HG03575 (cell line): Measurements from ENCODE around the gene CNIH4.
"Not testable (repeated sequence)": the region's sequence is repeated elsewhere in the genome, so short reads cannot be mapped to it uniquely, and the experiment has no call there.

Experiments used
- ATAC-seq: cut with Tn5 transposase; IDR thresholded peaks from one replicate; pipeline ENCODE4 v1.9.1; 2021; ENCODE audit not compliant: unreplicated experiment, insufficient number of reproducible peaks, low FRiP score; ENCODE audit errors: extremely low read depth

The CNIH4 gene

DNA sequence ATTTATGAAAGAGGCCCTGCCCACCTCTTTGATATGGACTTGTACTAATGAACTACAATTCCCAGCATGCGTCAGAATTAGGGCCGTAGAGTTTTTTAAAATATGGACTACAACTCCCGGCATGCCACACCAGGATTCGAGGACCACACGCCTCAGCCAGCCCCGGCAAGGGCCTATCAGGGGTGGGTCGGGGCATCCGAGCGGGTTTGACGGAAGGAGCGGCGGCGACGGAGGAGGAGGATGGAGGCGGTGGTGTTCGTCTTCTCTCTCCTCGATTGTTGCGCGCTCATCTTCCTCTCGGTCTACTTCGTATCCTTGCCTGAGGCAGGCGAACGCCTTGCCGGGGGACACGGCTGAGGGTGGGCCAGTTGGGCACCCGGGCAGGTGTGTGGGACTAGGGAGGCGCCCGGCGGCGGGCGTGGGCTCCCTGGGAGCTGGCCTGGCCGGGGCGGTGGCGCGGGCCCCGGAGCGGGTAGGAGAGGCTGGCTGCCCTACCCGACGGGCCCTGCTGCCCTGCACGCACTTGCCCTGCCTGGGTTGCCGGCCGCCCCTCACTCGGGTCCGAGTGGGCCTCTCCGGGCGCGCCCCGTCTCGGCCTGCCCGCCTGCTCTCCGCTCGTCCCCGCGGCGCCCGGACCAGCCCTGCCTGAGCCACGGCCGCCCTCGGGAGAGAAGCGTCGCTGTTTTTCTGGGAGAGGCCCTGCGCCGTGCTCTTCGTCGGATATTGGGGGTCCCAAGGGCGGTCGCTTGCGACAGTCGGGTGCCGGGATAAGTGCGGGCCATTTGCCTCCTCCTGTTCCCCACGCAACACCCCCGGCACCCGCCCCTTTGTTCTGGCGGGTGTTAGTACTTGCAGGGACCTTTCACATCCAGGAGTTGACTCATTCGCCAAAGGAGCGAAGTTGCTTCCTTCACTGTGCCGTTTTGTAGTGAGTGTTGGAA is at the start of gene CNIH4:
Gene CNIH4 (plus strand): TSS at position 195 of the 941 bp plus-strand sequence. CDS start 46 bp downstream, at position 241.
- peak; percentile 96 for ATAC-seq

DNA sequence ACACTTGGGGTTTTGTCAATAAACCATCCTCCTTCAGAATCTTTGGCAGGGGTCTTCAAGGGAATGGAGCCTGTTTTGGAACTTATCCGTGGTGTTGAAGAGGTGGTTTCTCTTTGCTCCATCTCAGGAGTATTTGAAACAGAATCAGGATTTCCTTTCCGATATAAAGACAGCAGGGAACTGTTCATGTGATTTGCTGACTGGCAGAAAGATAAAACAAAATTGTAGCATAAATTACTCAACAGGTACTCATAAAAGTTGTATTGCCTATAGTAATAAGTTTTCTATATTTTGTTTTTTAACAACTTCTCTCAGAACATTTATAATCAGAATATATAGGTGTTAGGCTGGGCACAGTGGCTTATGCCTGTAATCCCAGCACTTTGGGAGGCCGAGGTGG is 48.6 kb upstream of the CNIH4 start:
- ATAC-seq = no peak

DNA sequence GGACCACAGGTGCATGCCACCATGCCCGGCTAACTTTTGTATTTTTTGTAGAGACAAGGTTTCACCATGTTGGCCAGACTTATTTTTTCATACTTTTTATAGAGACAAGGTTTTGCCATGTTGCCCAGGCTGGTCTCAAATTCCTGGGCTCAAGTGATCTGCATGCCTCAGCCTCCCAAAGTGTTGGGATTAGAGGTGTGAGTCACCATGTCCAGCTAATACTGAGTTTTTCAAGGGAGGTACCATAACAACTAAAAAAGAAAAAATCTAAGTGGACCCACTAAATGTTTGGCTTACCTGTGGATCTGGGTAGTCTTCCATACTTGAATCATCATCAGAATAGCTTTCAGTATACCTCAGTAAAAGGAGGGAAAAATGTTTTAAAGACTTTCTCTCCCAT is 45.2 kb upstream of the CNIH4 start:
- ATAC-seq = not testable (repeated sequence)

DNA sequence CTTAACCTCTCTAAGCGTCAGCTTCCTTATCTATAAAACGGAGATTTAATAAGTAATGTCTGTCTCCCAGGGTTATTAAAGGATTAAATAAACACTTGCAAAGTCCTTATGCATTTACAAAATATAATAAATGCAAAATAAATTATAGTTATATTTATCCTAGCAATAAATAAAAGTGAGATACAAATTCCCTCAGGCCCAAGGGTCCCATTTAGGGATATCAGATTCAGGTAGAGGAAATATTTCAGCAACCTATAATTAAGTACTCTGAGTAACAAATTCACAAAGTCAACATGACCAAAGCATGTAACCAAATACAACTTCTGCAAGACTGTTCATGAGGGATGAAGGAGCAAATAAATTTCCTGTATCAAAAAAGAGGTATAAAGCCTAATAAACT is 44.7 kb upstream of the CNIH4 start:
- no peak for ATAC-seq

DNA sequence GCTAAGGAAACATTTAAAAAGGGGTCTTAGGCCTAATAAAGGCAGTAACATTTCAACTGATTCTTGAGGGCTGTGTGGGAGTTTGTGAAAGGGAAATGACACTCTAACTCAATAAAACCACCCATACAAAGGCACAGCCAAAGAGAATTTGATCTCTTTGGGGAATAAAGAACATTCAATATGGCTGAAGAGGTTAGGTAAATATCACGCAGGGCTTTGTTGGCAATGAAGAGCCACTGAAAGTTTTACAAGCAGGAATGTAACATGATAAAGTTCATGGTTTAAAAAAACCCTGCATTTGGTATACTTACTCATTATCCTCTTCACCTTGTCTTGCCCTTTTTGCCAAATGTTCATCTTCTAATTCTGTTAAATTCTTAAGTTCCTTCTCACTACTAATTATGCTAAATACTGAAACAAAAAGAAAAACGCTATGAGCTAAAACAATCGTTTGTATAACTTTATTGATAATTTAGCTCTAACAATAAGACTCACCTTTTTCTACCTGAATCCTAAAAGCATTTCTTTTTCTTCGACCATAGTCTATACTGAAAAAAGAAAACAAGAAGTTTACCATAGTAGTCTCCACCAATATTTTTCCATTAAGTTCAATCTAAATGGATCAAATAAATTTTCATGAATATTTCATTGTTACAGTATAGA is 39.2 kb upstream of the CNIH4 start:
- ATAC-seq = no peak

DNA sequence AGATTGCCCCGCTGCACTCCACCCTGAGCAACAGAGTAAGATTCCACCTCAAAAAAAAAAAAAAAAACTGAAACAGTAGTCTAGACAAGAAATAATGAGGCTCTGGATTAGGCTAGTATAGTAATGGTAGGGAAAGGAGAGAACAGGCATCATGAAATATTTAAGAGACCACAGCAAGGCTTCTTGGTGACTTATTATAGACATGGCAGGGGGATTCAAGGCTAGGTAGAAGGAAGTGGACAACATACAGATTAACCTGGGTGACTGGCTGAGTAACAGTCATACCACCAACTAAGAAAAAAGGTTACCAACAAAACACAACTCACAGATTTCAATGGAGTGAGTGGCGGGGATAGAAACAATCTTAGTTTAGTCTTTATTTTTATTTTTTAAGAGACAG is 35.0 kb upstream of the CNIH4 start:
- no peak for ATAC-seq

DNA sequence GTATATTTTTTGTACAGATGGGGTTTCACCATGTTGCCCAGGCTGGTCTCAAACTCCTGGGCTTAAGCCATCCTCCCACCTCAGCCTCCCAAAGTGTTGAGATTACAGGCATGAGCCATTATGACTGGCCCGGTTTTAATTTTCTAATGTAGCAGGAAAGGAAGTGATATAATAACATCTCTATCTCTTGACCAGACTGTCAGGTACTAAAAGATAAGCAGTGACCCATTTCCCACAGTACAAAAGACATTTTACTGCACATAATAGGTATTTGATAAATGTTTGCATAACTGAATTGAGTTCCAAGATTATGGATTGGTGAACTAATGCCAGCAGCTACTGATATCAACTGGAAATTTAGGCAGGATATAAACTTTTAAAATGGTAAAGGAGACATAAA is 30.7 kb upstream of the CNIH4 start:
- ATAC-seq = no peak

DNA sequence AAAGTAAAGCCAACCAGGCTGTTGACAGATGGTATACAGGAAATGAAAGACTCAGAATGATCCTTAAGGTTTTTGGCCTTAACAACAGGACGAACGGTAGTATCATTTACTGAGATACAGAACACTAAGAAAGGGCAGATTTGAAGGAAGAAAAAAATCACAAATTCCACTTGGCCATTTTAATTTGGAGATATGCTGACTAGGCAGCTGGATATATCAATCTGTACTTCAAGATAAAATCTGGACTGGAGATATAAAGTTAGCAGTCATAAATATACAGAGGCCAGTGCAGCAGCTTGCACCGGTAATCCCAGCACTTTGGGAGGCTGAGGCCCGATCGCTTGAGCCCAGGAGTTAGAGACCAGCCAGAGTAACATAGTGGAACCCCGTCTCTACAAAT is 28.0 kb upstream of the CNIH4 start:
- ATAC-seq = no peak

DNA sequence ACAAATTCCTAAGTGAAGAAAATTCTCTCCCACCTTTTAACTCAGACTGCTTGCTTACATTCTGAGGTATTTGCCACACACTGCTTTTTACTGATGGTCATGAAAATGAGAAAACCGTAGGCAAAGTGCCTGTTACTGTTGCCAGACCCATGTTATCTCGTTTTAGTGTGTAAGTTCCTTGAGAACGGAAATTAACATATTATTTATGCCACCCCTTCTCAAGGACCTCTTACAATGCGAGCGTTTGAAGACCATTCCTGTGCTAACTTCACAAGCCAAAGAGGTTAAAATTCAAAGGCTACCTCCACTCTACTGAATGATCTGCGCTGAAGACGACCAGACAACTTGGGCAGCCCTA is 27.2 kb upstream of the CNIH4 start:
- no peak for ATAC-seq

DNA sequence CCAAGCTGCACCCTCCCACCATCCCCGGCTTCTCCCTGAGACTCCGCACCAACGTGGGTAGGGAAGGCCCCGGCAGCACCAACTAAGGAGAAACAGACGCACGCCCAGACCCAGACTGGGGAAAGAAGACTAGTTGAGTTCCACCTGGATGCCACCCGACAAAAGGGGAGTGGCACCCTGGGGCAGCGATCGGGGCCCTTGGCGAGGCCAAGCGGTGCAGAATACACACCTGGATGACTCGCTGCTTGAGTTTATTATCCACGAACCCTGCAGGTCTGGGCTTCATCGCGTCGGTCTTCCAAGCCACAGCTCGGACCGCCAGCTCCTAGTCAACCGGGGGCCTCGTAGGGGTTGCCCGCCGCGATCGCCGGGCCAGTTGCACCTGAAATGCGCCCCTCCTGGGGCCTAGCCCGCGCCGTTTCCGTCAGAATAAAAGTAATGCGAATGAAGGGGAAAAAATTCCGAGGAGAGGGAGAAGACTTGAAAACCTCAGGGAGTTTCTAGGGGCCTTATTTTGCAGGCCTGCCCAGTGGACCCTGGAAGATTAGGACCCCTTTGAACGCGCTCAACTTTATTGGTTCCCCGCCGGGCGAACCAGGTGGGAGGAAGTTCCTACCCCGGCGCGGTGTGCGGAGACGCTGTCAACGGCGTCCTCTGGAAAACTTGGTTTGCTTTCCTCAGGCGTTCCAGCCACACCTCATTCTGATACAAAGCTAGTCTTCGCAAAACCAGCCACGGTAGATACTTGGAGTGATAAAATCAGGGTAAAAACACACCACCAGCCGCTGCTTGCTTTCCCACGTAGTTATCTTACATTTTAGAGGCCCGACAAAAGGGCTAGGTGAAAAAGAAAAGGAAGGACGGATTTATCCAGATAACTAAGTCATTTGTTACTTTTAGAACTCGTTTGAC is 26.6 kb upstream of the CNIH4 start, which contains the start of gene NVL:
Gene NVL (minus strand): TSS at position 331 of the 912 bp plus-strand sequence. CDS start 45 bp downstream, at position 286.
- no peak for ATAC-seq

DNA sequence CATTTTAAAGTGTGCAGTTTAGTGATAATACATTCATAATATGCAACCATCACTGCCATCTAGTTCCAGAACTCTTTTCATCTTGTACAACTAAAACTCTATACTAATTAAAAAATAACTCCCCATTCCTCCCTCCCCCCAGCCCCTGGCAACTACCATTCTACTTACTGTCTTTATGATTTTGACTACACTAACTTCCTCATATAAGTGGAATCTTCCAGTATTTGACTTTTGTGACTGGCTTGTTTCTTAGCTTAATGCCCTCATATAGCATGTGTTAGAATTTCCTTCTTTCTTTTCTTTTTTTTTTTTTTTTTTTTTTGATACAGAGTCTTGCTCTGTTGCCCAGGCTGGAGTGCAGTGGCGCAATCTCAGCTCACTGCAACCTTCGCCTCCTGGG is 25.4 kb upstream of the CNIH4 start:
- no peak for ATAC-seq

DNA sequence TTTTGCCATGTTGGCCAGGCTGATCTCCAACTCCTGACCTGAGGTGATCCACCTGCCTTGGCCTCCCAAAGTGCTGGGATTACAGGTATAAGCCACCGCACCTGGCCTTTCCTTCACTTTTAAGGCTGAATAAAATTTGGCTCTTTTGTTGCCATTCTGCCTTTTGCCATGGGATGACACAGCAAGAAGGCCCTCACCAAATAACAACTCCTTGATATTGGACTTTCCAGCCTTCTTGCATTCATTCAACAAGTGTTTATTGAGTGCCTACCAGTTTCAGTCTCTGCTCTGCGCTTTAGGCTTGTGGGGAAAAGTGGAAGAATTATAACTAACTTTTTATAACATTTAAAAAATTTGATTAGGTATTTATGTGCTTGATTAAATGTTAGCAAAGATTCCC is 24.9 kb upstream of the CNIH4 start:
- ATAC-seq = no peak

DNA sequence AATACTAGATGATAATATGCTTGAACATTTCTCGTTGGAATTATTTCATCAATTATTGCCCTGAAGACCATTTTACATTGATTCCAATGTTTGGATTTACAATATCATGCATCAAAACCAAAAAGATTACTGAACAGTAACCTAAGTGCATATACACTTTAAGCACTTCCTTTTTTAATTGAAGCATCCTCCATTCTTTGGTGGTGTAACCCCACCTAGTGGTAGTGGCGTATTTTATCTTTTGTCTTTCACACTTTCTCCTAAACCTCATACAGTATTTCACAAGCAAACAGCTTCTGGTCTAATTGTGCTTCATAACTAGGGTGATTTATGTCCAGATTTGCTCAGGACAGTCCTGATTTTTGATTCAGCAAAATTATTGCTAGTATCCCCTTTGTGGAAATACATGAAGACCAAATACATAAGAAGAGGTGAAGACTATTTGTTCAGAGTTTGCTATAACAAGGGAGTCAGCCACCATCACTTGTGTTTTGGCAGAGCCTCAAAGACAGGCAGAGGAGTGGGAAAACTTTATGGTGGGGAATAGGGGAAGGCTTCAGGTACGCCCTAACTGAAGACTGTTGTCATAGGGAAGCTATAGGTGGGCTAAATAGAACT is 23.3 kb upstream of the CNIH4 start:
- no peak for ATAC-seq

DNA sequence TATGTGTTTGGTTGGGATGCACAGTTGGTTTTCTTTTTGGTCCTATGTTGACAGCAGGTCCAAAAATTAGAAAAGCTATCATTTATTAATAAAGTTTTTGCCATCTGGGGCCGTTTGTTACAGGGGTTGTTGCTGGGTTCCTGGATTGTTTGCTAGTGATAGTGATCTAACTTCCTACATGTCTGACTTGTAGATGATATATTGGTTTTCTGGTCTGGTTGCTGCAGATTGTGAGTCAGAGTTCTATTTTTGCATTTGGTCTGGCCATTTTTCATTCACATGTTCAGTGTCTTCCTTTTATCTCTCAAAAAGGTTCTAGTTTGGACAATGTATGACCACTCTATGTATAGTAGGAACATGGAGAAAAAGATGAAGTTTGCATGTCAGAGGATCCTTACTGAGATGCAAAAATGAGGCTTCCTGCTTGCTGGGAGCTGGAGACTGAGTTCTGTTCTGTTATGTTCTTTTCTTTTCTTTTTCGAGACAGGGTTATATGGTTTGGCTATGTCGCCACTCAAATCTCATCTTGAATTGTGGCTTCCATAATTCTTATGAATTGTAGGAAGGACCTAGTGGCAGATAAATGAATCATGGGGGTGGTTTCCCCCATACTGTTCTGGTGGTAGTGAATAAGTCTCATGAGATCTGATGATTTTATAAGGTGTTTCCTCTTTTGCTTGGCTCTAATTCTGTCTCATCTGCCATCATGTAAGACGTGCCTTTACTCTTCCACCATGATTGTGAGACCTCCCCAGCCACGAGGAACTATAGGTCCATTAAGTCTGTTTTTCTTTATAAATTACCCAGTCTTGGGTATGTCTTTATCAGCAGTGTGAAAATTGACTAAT is 22.5 kb upstream of the CNIH4 start:
- no peak for ATAC-seq

DNA sequence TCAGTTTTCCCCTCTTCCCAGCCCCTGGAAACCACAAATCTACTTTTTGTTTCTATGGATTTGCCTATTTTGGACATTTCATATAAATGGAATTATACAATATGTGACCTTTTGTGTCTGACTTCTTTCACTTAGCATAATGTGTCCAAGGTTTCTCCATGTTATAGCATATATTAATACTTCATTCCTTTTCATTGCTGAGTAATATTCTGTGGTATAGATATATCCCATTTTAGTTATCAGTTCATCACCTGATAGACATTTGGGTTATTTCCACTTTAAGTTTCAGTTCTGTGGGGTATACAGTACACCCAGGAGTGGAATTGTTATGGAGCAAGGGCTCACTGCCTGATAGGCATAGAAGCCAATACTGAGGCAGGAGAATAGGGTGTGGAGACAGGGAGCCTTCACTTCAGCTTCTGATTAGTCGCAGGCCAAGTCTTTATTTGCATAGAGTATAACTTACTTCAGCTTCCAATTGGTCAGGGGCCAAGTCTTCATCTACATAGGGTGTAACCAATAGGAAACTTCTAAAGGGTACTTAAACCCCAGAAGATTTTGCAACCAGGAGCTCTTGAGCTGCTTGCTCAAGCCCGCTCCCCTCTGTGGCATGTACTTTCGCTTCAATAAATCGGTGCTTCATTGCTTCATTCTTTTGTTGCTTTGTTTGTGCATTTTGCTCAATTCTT is 18.4 kb upstream of the CNIH4 start:
- no peak for ATAC-seq

DNA sequence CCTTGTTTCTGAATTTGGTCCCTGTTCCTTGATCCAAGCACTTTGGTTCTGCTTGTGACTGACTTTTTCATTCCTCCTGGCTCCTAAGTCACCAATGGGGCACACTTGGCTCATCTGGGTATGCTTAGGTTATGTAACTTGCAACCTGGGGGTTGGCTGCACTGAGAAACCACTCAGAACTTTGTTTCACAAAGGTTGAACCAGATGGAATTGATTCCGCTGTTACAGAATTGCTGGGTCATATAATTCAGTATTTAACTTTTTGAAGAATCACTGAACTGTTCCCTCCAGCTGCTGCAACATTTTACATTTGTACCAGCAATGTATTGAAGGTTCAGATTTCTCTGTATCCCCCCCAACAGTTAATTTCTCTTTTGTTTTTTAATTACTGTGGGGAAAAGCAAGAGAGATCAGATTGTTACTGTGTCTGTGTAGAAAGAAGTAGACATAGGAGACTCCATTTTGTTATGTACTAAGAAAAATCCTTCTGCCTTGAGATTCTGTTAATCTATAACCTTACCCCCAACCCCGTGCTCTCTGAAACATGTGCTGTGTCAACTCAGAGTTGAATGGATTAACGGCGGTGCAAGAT is 17.1 kb upstream of the CNIH4 start:
- no peak for ATAC-seq
